HG03571 (cell line): ENCODE results near the gene DNAJC12.
"Not testable (repeated sequence)": the region's sequence is repeated elsewhere in the genome, so short reads cannot be mapped to it uniquely, and the experiment has no call there.

Experiments
- ATAC-seq: cut with Tn5 transposase; IDR thresholded peaks from one replicate; pipeline ENCODE4 v1.9.1; 2021; ENCODE audit not compliant: unreplicated experiment

Gene DNAJC12

DNA sequence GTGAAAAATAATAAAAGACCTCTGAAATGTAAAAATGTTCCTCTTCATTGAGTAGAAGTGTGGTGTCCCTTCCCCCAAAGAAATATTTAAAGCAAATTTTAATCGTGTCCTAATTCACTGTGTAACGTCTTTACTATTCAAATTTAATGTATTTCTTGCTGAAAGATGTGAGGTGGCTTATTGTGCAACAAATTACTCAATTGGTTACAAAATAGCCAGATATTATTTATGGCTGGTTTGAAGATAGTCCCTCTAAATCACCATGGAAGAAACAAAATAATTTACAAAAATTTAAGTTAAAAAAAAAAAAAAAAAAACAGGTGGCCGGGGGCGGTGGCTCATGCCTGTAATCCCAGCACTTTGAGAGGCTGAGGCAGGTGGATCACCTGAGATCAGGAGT is 43.7 kb downstream of the DNAJC12 start:
- no peak for ATAC-seq

DNA sequence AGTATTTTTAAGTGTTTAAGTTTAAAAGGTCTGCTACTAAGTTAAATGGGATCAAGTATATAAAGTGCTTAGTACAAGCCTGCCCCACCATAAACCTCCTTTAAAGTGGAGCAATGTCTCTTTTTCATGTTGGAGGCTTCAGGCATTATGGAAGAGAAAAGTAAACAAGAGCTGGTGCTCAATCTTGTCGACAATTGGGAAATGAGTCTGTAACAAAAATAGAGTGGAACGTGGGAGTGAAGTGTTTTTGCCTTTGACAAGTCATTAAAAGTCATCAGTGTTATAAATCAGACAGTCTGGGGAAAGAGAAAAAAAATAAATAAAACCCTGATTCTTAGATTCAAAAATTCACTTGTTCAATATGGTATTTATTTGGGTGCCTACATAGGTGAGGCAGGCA is 44.7 kb downstream of the DNAJC12 start:
- no peak for ATAC-seq

- no peak for ATAC-seq
Observed at GRCh38 chr10:67792653-67793052, 45.3 kb downstream of the DNAJC12 start.

DNA sequence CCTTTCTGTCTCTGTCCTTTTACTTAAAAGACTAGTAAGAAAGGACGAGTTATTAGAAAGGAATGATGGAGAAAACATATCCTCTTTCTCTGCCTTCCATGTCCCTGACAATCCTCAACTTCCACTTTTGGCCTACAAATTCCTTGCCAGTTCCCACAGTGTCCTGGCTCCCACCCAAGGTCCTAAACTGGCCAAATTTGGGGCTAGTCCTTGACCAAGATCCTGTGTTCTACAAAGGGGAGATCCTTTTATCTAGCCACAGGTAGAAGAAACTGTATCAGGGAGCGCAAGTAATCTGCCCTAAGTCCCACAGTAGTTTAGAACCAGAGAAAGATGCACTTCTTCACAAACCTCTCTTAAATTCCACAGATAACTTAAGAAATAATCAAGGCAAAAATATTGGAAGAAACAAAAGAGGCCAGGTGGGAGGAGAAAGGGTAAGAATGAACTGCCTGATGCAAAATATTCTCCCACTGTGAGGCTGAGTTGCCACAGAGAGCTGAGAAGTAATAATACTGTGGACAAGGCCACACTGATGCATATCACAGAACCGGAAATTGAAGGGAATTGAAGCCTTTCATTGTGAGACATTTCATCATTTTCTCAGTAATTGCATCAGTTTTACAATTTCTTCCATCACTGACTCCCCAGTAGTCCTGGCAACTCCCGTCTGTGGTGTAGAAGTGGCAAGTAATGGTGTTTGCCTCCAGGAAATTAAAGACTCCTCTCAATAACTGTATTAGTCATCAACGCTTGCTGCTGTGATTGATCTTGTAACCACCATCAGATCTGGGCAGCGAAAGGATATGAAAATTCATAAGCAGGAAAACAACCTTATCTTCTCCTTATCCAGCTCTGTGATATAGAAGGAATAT is 47.2 kb downstream of the DNAJC12 start:
- ATAC-seq = no peak

DNA sequence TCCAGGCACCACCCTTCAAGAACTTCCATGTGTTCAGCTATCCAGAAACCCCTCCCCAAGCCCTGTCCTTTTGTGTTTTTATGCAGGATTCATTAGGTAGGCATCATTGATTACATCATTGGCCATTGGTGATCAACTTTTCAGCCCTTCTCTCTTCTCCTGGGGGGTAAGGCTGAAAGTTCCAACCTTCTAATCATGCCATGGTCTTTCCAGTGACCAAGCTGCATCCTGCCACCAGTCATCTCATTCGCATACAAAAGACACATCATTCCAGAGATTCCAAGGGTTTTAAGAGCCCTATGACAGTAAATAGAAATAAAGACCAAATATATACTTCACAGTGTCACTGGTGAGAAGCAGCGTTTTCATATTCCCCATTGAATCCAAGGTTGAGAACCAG is 48.2 kb downstream of the DNAJC12 start:
- no peak for ATAC-seq

DNA sequence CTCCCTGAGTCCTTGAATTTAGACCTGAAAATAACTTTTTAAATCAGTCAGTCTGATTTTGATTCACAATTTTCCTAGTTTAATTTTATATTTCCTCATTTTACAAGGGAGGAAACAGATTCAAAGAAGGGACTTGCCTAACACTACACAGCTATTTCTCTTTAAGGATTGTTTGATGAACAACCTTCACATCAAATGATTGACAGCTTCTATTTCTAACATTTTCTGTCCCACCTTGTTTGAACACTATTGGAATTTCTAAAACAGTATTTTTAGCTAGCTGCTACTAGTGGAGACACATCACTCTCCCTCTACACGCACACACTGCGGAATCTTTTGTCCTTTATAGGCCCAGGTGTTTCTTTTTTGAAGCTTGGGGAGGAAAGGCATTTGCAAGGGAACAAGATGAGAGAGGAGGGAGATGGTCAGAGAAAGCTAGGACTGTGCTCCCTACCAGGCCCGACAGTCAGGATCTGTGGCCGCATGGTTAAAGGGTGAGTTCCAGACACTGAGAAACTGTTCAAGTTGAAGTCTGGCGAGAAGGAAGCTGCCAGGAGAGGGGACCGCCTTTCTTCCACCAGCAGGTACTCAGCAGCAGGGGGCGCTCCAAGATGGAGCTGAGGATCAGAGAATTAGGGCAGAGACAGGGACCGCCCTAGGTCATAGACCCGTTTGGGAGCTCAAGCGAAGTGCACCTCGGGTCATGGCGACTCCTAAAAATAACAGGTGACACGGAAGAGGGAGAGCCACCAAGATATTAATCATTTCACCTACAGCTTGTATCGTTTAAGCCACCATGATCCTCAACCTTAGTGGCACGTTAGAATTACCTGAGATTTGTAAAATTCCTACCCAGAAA is 49.7 kb downstream of the DNAJC12 start:
- peak; percentile 53 for ATAC-seq

GRCh38 chr10:67785098-67785497 is 52.9 kb downstream of the DNAJC12 start:
- no peak for ATAC-seq

- ATAC-seq = no peak
Observed at GRCh38 chr10:67784474-67784873, 53.5 kb downstream of the DNAJC12 start.

- ATAC-seq = peak; percentile 40
Observed at GRCh38 chr10:67783606-67784294, 54.2 kb downstream of the DNAJC12 start.

GRCh38 chr10:67782530-67782929 is 55.5 kb downstream of the DNAJC12 start:
- ATAC-seq = no peak

DNA sequence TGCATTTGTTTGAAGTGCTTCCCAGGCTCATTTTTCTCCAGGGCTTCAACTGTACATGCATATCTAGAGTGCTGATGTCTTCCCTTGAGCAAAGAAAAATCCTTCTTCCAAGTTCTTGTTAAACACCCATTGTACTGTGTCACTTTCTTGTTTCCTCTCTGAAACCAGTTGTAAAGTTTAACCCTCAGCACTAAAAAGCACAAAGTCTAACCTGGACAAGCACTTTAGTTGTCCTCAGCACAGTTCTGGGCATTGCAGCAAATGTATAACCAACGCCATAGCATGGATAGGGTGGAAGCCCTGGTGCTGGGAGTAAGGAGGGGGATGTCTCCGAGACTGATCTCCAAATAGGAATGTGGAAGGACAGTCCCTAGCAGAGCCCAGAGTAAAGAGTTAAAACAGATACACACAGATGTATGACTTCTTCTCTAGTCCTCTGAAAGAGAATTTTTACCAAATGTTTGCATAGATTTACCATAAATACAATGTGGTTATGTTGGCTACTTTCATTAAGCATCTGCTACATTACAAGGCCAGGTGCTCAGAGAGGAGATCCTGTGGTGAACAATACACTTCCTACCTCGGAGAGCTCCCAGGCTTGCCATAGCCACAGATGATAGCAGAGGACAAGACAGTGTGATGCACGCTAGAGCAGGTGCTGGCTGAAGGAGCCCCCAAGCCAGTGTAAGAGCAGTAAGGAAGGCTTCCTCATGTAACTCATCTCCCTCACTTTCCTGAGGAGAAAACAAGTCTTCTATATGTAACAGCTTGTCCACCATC is 57.0 kb downstream of the DNAJC12 start:
- peak; percentile 82 for ATAC-seq

DNA sequence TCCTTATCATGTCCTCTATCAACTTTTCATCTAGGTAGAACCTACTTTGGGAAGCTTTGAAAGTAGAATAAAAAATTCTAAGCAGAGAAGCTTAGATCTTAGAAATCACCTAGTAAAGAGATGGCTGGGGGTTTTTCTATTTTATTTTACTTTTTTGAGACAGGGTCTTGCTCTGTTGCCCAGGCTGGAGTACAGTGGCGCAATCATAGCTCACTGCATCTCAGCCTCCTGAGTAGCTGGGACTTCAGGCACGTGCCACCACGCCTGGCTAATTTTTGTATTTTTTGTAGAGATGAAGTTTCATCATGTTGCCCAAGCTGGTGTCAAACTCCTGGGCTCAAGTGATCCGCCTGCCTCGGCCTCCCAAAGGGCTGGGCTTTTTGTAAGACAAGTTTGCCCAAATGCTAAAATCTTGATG is 57.8 kb downstream of the DNAJC12 start:
- ATAC-seq = not testable (repeated sequence)

DNA sequence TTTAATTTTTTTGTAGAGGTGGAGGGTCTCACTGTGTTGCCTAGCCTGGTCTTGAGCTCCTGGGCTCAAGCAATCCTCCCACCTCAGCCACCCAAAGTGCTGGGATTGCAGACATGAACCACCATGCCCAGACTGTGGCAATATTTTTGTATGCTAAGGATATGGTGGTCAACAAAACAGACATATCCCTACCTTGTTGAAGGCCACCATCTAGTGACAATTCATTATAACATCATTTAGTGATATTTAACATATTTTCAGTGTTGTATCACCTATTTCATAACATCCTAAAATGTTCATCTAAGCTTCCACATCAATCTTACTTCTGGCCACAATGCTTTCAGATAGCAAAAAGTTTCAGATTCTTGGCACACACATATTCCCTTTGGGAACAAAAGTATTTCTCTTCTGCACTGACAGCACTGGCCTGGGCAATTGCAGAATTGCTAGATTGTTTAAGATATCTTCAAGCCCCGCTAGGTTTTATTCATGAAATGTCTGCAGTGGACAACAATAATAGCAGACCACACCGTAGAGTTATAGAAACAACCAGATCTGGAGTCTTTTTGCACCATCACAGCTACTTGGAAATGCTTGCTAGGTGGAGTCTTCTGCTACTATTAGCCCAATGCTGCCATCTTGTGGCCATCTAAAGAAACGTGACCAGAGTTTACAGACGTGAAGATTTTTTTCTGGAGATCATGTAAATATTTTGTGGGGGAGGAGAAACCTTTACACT is 58.4 kb downstream of the DNAJC12 start:
- ATAC-seq = peak; percentile 42

- ATAC-seq = no peak
Observed at GRCh38 chr10:67776371-67776770, 61.6 kb downstream of the DNAJC12 start.

DNA sequence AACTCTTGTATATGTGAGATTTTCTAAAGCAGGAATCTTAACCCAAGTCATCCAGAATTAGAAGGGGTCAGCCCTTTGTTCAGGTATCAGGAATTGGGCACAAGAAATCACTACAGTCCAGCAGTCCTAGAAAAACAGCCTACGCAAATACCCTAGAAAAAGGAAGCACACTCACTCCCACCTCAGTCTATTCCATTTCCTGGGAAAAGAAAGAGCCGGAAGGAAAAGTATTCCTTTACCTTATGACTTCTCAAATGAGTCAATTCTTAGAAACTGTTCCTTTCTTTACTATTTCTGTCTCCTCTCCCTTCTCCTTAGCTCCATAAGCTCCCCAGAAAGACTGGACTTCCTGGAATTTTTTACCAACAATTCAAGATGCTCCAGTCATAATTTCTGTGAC is 62.7 kb downstream of the DNAJC12 start:
- no peak for ATAC-seq

- ATAC-seq = peak; percentile 96
Observed at GRCh38 chr10:67772894-67773511, 65.0 kb downstream of the DNAJC12 start.

DNA sequence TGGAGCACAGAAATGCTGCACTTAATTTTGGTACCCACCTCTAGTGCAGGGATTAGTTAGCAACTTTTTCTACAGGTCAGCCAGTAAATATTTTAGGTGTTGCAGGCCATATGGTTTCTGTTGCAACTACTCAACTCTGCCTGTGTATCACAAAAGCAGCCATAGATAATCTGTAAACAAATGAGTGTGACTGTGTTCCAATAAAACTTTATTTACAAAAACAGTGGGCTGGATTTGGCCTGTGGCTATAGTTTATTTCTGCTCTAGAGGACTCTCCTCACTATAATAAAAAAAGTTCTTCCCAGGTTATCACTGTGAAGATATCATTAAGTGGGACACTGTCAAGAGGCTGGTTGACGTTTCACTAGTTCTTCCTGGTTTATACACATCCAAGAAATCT is 65.8 kb downstream of the DNAJC12 start:
- no peak for ATAC-seq

DNA sequence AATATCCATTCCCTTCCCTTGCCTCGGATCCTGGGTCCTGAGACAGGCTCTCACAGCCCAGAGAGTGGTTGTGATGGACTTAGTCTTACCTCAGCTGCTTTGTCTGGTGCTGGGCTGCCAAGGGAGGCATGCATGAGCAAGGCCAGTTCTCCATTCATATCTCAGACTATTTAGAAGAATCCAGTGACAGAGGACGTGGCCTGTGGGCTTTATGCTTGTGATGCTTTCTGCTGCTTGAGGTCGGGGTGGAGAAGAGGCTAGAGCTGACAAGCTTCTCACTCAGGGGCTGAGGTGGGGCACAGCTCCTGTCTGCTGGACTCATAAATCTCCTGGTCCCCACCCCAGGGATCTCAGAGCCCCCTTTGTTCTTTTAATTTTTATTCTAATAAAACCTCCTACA is 66.8 kb downstream of the DNAJC12 start:
- ATAC-seq = peak; percentile 4

- peak; percentile 65 for ATAC-seq
Observed at GRCh38 chr10:67770537-67770936, 67.5 kb downstream of the DNAJC12 start.
